Ureter (tissue), 1 donor: Measurements from ENCODE around the gene TMEM87B. TPM values are rescaled to one million over a fixed set of nuclear protein-coding genes. Genes with fewer than 3 reads are reported as not detected.

Source experiments
- total RNA-seq: library from RNA; stranded (reverse); gene quantifications from one replicate; pipeline ENCODE4 v1.2.4, GENCODE V29; 2023
- donor health status: DM: yes; HTN: yes; CAD: no.

The TMEM87B gene
- total RNA-seq, 1 donor from 2014 or later, result 51.0 TPM

Other genes with a start within 250 kb of the TMEM87B start
- 69.2 TPM for gene ANAPC1, start 171.1 kb upstream of the TMEM87B start, total RNA-seq
- gene MERTK, start 156.7 kb upstream of the TMEM87B start, total RNA-seq, result 33.5 TPM
- 8.9 TPM for gene FBLN7, start 83.1 kb downstream of the TMEM87B start, total RNA-seq
- gene ZC3H8, start 199.8 kb downstream of the TMEM87B start, total RNA-seq, result 23.9 TPM
- gene ZC3H6, start 220.3 kb downstream of the TMEM87B start, total RNA-seq, result 18.9 TPM